GM20000 (cell line): ENCODE data around the gene ITGB7.

Experiments used
- DNase-seq: peaks from one replicate; pipeline ENCODE4 v3.0.0; 2012; ENCODE audit warnings: low spot score
- CTCF ChIP-seq: IDR thresholded peaks from 2 replicates; pipeline ENCODE4 v1.5.1; 2012; ENCODE audit warnings: mild to moderate bottlenecking, control low read depth; ENCODE audit errors: extremely low read depth, missing control alignments

Gene ITGB7

GRCh38 chr12:53235164-53235563 lies 28.1 kb upstream of the ITGB7 start:
- no peak for DNase-seq
- no peak for TF ChIP-seq CTCF

DNA sequence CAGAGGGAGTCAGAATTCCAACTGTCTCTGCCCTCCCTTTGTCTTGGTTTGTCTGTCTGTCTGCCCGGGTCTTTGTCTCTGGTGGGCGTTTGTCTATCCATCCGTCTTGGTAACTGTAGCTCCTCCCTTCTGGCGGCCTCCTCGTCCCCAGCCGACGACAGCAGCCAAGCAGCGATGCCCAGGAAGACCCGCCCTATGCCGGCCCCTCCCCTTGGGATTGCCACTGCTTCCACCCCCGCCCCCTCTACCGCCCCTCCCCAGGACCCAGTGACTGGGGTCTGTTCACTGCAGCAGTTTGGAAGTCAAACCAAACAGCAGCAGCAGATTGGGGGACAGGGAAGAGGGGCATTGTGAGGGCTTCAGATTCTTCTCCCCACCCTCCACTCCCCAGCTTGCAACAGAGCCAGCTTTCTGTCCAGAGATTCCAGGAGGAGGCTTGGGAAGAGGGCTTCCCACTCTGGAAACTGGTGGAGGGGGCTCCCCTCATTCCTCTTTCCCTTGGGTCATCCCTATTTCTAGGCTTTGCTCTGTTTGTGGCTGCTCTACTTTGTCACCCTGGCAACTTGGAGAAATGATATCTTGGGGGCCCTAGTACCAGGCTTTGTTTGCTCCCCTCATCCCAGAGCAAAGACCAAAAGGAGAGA lies 27.3 kb upstream of the ITGB7 start:
- no peak for DNase-seq
- TF ChIP-seq CTCF: no peak

- TF ChIP-seq CTCF: no peak
- DNase-seq: no peak
Observed at GRCh38 chr12:53233671-53234121, 26.6 kb upstream of the ITGB7 start.

GRCh38 chr12:53232646-53233461 lies 25.8 kb upstream of the ITGB7 start:
- no peak for DNase-seq
- TF ChIP-seq CTCF: no peak

DNA sequence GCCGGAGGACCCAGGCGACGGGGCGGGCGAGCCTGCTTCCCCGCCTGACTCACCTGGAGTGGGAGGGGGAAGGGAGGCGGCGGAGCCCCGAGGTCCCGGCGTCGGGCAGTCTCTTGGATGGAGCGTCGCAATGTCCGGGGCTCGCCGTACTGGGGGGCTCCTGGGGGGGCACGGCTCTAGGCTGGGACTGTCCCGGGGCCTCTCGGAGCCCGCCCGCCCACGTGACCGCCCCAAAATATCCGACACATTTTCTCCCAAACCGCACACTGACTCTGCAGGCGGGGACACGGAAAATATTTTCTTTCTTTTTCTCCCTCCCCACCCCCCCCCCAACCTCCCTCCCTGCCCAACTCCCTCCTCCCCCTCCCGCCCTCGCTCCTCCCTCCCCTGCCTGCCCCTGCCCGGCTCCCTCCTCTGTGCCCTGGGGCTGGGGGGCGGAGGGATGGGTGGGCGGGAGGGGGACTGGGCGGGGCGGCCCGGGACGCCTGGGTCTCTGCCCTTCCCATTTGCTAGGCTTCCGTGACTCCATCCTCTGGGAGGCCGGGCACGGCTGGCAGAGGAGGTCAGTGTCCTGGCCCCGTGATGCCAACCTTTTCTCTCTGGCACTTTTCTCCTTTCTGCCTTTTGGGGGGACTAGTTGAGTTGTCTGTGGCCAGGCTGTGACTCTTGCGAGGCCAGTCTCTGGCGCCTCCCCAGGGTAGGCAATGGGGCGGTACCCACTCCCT lies 25.0 kb upstream of the ITGB7 start, which contains the start of gene RARG:
RARG (minus strand) TSS at position 289 of the 725 bp plus-strand sequence. CDS start 4,664 bp downstream, outside the sequence.
- peak; percentile 58 for DNase-seq
- no peak for TF ChIP-seq CTCF

DNA sequence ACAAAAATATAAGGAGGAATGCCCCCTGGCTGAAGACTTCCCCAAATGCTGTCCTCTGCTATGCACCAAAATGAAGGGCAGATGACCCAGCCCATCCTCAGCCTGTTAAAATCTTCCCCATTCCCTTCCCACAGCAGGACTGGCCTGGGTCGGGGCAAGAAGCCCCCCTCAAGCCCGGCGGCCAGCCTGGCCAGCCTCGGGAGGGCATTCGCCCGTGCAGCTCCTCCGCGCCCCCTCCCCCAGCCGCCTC lies 24.5 kb upstream of the ITGB7 start:
- no peak for DNase-seq
- TF ChIP-seq CTCF: no peak
